MCF 10A (cell line): ENCODE data around the gene SLC38A8. TPM values are rescaled to one million over a fixed set of nuclear protein-coding genes. Genes with fewer than 3 reads are reported as not detected.
A peak's percentile ranks its signal among the peaks of the same experiment; 100 is the strongest.

Source experiments
- BruUV-seq: library from RNA; stranded (reverse); fragments of 400-500 nt; replicated peaks from 2 replicates; lab custom pipeline; 2021; lab: Mats Ljungman, UMichigan
- CTCF ChIA-PET: fragments of 300-600 bp; sonication (Branson Sonifier 250); formaldehyde crosslinking; extraction: SDS; loops from one replicate; lab custom pipeline; 2021; ENCODE audit warnings: antibody characterized with exemption, inconsistent platforms; lab: Yijun Ruan, JAX
- POLR2A ChIA-PET: fragments of 300-600, 350-650 bp; sonication (Branson Sonifier 250); formaldehyde crosslinking; extraction: SDS; loops from one replicate; lab custom pipeline; 2020; ENCODE audit warnings: antibody characterized with exemption, inconsistent platforms; lab: Yijun Ruan, JAX
- DNase-seq: peaks from one replicate; pipeline ENCODE4 v3.0.0-alpha.2; 2018; ENCODE audit not compliant: unreplicated experiment
- H3K27ac Mint-ChIP-seq: one replicate; pipeline ENCODE4 v1.8.0; 2022; ENCODE audit warnings: mild to moderate bottlenecking, low read depth, mixed read lengths; ENCODE audit not compliant: unreplicated experiment
- H3K27me3 Mint-ChIP-seq: one replicate; pipeline ENCODE4 v1.8.0; 2022; ENCODE audit warnings: mixed read lengths; ENCODE audit not compliant: insufficient read depth, unreplicated experiment
- H3K36me3 Mint-ChIP-seq: one replicate; pipeline ENCODE4 v1.8.0; 2022; ENCODE audit warnings: mild to moderate bottlenecking, moderate library complexity, mixed read lengths; ENCODE audit not compliant: insufficient read depth, unreplicated experiment
- H3K4me1 Mint-ChIP-seq: one replicate; pipeline ENCODE4 v1.8.0; 2022; ENCODE audit warnings: mixed read lengths; ENCODE audit not compliant: insufficient read depth, unreplicated experiment
- H3K4me3 Mint-ChIP-seq: one replicate; pipeline ENCODE4 v1.8.0; 2022; ENCODE audit warnings: mild to moderate bottlenecking, moderate library complexity, mixed read lengths; ENCODE audit not compliant: unreplicated experiment
- H3K9me3 Mint-ChIP-seq: one replicate; pipeline ENCODE4 v1.8.0; 2022; ENCODE audit warnings: mixed read lengths; ENCODE audit not compliant: unreplicated experiment
- CTCF ChIP-seq: fragments of 200-600 bp; IDR thresholded peaks from one replicate; pipeline ENCODE4 v1.8.0; 2022; ENCODE audit warnings: antibody characterized with exemption, mild to moderate bottlenecking; ENCODE audit not compliant: unreplicated experiment
- intact Hi-C: fragments of 100-400 bp; cut with micrococcal nuclease; formaldehyde crosslinking; loops from 2 replicates; pipeline ENCODE4 v1.14.1; 2022
- total RNA-seq: library from RNA; stranded (reverse); gene quantifications from 2 replicates; pipeline ENCODE4 v1.2.3, GENCODE V29; 2022

The SLC38A8 gene
- total RNA-seq, 1 experiment from 2014 or later = not detected

- Mint-ChIP-seq H3K4me3 (no peak overlapping the region), H3K9me3 (no peaks in the 10 kb centered on the region), H3K27ac (peak overlapping the region; percentile 89), H3K36me3 (peaks cover 12% of the 10 kb centered on the region), H3K4me1 (peaks cover 30% of the 10 kb centered on the region), H3K27me3 (peaks cover under 1% of the 10 kb centered on the region)
- intact Hi-C loops = no loop called here
- DNase-seq = no peak
- POLR2A ChIA-PET = interaction anchor here (1.3 to 4.7 kb wide), 3 partner anchors 11 to 41 kb away, joined by 3 to 18 read pairs (median 8); partner anchors contain the start of gene OSGIN1
- TF ChIP-seq CTCF = no peak
- CTCF ChIA-PET = interaction anchor here (0.6 to 1.6 kb wide), 6 partner anchors 13 to 94 kb away, joined by 3 to 5 read pairs (median 3); partner anchors contain the start of gene SLC38A8
- BruUV-seq = no TSS peak
Observed at GRCh38 chr16:83994703-83995102, 47.9 kb downstream of the SLC38A8 start.

GRCh38 chr16:83994087-83994486 is 48.5 kb downstream of the SLC38A8 start:
- Mint-ChIP-seq H3K27me3 (peaks cover 7% of the 10 kb centered on the region), H3K36me3 (peaks cover 12% of the 10 kb centered on the region), H3K4me3 (no peak overlapping the region), H3K4me1 (peaks cover 34% of the 10 kb centered on the region), H3K9me3 (no peaks in the 10 kb centered on the region), H3K27ac (peak overlapping the region; percentile 89)
- no peak for TF ChIP-seq CTCF
- no TSS peak for BruUV-seq
- ChIA-PET CTCF (interaction anchor here (0.5 to 1.8 kb wide), 8 partner anchors 20 to 476 kb away, joined by 3 to 5 read pairs (median 3); partner anchors contain the start of gene SLC38A8), POLR2A (interaction anchor here (0.6 to 4.7 kb wide), 4 partner anchors 11 to 40 kb away, joined by 3 to 18 read pairs (median 6); partner anchors contain the start of gene OSGIN1)
- intact Hi-C loops = no loop called here
- DNase-seq = peak; percentile 96

GRCh38 chr16:83992624-83993023 is 50.0 kb downstream of the SLC38A8 start:
- peak overlapping the region; percentile 89 for H3K27ac Mint-ChIP-seq
- POLR2A ChIA-PET = interaction anchor here (0.7 to 4.7 kb wide), 6 partner anchors 21 to 124 kb away, joined by 3 to 18 read pairs (median 3); partner anchors contain the start of genes MBTPS1 and OSGIN1

More at GRCh38 chr16:83992624-83993023, 50.0 kb downstream of the SLC38A8 start:
- CTCF ChIA-PET = interaction anchor here (0.6 to 1.9 kb wide), 7 partner anchors 39 to 808 kb away, joined by 3 to 7 read pairs (median 4); partner anchors contain the start of gene TAF1C
- BruUV-seq = no TSS peak
- no peaks in the 10 kb centered on the region for H3K9me3 Mint-ChIP-seq
- peaks cover 39% of the 10 kb centered on the region for H3K4me1 Mint-ChIP-seq
- peaks cover 22% of the 10 kb centered on the region for H3K27me3 Mint-ChIP-seq
- H3K4me3 Mint-ChIP-seq = peak overlapping the region; percentile 25
- TF ChIP-seq CTCF = no peak
- peak; percentile 92 for DNase-seq
- intact Hi-C loops = no loop called here
- H3K36me3 Mint-ChIP-seq = peaks cover 12% of the 10 kb centered on the region
